AG20443 (cell line): Measurements from ENCODE around the gene ACTR1A.
"Not testable (repeated sequence)": the region's sequence is repeated elsewhere in the genome, so short reads cannot be mapped to it uniquely, and the experiment has no call there.

ENCODE experiments used
- DNase-seq: peaks from one replicate; pipeline ENCODE4 v3.0.0; 2012; ENCODE audit warnings: low spot score, mixed read lengths

ACTR1A gene

DNA sequence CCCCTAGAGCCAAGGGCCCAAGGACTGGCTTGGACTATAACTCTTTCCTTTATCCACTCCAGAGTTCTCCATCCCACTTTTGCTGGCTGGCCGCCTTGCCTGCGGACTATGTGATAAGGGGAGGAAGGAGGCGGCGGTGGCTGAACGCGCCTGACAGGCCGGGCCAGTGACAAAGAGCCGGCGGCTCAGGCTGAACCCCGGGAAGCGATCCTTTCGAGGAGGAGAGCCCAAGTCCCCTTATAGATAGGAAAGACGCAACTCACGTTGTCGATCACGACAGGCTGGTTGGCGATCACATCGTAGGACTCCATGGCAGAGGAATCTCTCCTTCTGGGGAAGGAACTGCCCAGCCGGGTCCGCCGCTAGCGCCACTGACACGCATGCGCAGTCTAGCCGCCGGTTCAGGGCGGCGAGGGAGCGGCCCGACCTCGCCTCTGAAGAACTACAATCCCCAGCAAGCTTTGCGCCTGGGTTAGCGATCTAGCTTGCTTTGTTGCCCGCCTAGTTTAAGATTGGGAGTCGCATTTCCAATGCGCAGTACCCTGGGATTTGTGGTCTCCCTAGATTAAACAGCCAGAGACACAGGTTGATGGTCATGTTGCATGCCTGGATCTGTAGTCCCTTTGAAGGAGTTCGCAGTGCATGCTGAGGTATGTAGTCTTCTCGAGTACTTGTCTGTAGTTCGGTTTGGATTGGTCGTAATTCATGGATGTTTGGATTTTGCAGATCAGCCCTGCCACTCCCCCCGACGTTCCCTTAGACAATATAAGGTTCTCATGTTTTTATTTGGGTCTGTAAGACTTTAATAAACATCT, at the start of gene ACTR1A:
TSS of gene ACTR1A (minus strand) at position 376 of the 815 bp plus-strand sequence. CDS start at position 311, 65 bp downstream.
- DNase-seq, result peak; percentile 93

DNA sequence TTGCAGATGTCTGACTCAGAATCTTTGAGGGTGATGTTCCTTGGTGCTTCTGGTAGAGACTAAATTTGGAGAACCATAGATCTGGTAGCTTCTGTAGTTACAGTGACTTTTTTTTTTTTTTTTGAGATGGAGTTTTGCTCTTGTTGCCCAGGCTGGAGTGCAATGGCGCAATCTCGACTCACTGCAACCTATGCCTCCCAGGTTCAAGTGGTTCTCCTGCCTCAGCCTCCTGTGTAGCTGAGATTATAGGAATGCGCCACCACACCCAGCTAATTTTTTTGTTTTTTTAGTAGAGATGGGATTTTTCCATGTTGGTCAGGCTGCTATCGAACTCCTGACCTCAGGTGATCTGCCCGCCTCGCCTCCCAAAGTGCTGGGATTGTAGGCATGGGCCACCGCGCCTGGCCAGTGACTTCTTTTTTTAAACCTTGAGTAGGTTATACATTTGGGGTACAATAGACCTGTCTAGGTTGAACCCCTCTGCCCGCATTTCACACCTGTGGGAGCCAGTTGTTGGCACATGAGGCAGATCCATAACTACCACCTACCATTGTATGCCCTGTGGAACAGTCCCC, 48.2 kb upstream of the ACTR1A start:
- no peak for DNase-seq

DNA sequence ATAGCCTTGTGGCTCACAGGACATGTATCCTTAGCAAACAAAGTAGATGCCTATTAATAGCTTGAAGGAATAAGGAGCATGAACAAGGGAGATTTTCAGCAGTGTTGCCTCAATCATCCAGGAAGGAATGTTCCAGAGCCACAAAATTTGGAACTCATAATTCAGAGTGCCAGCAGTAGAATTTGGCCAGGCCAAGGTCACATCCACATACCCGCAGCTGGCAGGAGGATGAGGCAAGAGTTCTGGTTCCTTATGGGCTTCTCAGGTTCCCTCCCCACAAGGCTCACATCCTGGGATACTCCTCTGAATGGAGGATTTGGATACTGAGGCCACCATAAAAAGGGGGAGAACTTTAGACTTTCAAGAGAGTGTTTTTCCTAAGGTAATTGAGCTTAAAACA, 47.0 kb upstream of the ACTR1A start:
- no peak for DNase-seq

DNA sequence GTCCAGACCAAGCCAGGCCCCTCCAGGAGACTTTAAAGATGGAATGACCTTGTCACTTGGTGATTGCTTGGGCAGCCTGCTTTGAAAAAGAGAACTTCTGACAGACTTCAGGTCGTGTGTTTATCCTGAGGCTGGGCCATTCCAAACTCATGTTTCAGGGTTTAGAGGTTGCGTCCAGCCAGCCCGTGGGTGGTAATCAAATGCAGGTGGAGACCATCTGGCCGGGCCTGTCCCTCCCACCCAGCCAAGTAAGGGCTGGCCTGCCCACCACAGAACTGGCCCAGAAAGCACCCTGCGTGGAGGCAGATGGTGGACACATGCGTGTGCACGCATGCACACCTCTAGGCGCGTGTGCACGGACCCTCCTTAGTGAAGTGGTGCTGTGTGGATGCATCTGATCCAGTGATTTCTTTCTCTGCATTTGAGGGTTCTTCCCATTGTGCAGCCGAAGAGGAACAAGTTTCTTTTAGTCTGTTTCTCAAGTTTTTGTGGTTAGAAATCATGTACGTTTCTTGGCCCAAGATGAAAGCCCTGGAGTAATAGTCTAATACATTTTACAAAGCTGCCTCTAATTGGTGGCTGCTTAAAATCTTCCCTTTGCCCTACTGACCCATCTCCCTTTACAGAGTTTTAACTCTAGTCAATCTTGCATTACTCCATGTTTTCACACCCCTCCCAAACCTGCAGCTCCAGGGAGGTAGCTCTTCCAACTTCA, 44.3 kb upstream of the ACTR1A start:
- peak; percentile 87 for DNase-seq

DNA sequence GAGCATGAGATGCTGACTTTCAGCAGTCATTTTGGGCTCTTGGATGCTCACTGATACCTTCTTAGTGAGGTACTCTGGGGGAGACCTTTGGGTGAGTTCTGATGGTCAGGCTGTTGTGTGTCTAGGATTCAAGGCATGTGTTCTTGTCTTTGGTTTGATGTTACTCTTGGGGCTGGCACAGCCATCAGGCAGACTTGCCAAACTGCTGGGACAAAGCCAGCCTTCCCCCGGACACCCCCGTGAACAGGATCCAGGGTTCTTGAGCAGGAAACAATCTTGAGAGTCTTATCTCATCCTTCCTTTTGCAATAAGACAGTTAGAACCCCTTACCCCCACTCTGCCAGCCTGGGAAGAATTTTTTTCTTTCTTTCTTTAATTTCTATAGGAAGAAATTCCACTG, 43.5 kb upstream of the ACTR1A start:
- no peak for DNase-seq

DNA sequence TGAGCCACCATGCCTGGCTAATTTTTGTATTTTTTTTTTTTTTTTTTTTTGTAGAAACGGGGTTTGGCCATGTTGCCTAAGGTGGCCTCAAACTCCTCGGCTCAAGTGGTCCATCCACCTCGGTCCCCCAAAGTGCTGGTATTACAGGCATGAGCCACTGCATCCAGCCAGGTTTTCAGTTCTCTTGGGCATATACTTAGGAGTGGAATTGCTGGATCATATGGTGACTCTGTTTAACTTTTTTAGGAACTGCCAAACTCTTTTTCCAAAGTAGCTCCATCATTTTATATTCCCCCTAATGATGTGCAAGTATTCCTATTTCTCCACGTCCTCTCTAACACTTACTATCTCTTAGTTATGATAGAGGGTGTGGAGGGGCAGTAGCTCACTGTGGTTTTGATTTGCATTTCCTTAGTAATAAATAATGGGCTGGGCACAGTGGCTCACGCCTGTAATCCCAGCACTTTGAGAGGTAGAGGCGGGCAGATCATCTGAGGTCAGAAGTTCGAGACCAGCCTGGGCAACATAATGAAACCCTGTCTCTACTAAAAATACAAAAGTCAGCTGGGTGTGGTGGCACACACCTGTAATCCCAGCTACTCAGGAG, 42.9 kb upstream of the ACTR1A start:
- no peak for DNase-seq

DNA sequence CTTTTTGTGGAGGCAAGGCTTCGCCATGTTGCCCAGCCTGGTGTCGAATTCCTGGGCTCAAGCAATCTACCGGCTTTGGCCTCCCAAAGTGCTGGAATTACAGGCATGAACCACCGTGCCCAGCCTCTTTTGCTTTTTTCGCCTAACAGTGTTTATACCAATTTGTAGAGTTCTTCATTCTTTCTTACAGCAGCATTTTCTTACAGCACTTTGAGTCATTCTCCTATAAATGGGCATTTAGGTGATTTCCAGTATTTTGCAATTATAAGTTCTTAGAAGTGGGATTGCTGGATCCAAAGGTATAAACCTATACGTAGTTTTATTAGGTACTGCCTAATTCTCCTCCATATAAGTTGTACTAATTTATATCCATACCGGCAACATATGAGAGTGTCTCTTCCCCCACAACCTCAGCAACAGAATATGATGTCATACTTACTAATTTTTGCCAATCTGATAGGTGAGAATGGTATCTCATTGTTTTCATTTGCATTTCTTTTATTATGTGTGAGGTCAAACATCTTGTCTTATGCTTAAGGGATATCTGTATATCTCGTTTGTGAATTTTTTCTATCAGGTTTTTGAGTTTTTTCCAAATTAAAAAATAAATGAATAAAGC, 40.4 kb upstream of the ACTR1A start:
- DNase-seq, result no peak

DNA sequence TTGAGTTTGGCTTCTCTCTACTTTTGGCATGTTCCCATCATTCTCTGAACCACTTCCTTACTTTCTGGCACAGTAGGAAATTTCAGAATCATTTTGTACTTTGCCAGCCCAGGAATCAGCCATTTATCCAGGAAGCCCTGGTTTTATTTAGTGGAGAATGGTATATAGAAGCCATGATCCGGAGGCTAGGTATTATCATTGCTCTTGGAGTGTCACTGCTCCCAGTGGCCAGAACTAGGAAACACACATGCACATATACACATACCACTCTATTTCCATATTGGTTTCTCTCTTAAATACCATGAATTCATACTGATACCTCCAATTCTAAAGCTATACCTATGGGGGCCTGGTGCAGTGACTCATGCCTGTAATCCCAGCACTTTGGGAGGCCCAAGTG, 37.5 kb upstream of the ACTR1A start:
- DNase-seq, result no peak

DNA sequence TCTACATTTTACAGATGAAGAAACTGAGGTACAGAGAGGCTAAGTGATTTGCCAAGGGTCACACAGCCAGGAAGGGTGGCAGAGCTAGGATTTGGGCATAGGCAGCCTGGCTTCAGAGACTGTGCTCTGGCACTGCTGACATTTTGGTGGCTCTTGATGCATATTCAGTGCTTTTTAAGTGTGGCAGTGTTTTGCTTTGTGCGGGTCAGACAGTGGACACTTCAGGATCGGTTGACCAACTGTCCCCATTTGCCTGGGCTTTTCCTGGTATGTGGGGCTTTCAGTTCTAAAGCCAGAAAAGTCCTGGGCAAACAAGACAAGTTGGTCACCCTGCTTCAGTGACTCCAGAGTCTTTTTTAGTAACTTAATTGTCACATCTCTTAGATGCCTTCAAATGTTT, 36.3 kb upstream of the ACTR1A start:
- DNase-seq, result no peak

DNA sequence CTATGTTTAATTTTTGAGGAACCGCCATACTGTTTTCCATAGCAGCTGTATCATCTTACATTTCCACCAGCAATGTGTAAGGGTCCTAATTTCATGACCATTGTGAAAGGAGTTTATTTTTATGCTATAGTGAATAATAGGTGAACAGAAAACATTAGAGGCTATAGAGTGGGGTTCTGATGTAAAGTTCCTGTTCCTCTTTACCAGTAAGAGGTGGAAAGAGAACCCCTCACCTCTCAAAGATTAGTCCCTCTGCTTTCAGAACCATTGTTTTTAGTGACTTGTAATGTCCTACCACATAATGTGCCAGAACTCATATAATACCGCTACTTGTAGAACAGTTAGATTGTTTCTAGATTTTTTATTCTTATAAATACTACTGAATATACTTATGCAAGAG, 35.4 kb upstream of the ACTR1A start:
- DNase-seq, result no peak

DNA sequence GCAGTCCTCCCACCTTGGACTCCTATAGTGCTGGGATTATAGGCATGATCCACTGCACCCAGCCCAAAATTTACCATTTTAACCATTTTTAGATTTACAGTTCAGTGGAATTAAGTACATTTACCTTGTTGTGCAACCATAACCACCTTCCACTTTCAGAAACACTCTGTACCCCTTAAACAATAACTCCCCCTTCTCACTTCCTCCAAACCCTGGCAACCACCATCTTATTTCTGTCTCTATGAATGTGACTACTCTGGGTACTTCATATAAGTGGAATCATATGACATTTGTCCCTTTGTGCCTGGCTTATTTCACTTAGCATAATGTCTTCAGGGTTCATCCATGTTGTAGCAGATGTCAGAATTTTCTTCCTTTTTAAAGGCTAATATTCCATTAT, 34.9 kb upstream of the ACTR1A start:
- DNase-seq, result no peak

DNA sequence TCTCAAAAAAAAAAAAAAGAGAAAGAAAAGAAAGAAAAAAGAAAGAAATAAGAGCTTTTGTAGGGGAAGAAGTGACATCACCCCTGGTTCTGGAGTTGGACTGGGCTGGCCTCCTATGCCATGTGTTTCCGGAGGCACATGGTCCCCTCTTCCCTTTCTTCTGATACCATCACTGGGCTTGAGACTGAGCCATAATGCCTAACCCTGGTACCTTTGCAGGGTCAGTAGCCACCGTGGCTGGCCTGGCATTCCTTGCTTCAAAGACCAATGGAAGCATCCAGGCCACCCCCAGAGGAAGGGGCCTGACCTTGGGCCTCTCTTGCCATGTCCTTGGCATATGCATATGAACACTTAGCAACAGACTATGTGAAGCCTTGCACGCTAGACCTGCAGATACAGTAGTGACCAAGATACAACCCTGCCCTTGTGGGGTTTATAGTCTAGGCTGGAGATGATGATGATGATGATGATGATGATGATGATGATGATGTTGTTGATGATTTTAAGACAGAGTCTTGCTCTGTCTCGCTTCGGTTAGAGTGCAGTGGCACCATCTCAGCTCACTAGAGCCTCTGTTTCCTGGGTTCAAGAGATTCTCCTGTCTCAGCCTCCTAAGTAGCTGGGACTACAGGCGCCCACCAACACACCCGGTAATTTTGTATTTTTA, 33.1 kb upstream of the ACTR1A start:
- no peak for DNase-seq

DNA sequence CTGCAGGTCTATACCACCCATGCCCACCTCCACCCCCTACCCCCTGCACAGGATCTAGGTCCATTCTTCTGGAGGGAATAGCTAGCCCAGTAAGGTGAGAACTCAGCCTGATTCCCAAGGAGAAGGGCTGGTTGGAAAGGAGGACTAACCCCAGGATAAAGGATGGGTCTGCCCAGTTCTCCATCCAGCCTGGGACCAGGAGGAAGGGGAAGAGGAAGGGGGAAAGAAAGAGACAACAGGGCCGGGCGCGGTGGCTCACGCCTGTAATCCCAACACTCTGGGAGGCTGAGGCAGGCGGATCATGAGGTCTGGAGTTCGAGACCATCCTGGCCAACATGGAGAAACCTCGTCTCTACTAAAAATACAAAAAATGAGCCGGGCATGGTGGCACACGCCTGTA, 32.5 kb upstream of the ACTR1A start:
- not testable (repeated sequence) for DNase-seq

DNA sequence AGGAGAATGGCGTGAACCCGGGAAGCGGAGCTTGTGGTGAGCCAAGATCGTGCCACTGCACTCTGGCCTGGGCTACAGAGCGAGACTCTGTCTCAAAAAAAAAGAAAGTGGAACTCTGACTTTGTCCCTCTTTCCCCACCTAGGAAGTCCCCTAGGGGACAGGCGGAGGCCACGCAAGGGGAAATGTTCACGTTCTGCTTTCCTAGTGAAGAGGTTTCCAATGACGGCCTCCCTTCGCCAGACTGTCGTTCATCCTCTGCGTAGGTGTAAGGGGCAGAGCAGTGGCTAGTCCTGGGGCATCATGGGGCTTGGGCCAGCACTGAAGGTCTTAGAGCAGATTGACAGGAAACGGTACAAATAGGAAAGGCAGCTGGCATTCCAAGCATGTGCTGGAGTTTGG, 31.8 kb upstream of the ACTR1A start:
- DNase-seq, result no peak

DNA sequence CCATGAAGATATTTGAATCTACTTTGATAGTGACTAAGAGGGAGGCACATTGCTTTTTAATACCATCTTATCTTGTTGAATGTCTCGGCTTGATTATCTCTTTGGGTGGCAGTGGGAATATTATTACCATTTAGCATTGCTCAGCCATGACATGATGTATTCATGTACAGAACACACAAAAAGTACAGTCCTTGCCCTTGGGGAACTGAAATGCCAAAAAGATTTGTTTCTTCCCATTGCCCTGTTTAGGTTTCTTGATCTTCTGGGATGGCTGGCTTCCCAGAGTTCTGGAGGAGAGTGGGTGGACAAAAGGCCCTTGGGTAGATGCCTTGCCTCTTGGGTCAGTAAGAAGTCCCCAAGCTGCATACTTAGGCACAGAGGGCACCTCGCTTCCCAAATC, 25.0 kb upstream of the ACTR1A start:
- DNase-seq, result no peak

DNA sequence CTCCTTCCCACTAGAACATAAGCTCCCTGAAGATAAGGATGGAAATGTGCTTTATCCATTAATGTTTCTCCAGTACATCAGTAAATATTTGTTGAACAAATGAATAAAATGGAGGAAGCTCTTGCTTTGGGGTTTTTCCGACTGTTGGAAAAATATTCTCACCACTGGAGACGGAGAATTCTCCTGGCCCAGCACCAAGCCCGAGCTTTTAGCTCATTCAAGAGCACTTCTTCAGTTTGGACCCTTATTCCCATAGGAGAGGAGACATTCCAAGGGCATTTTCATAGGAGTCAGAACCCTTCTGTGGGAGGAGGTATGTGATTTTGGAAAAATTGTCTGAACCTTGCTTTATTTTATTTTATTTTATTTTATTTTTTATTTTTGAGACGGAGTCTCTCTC, 22.2 kb upstream of the ACTR1A start:
- DNase-seq, result no peak

DNA sequence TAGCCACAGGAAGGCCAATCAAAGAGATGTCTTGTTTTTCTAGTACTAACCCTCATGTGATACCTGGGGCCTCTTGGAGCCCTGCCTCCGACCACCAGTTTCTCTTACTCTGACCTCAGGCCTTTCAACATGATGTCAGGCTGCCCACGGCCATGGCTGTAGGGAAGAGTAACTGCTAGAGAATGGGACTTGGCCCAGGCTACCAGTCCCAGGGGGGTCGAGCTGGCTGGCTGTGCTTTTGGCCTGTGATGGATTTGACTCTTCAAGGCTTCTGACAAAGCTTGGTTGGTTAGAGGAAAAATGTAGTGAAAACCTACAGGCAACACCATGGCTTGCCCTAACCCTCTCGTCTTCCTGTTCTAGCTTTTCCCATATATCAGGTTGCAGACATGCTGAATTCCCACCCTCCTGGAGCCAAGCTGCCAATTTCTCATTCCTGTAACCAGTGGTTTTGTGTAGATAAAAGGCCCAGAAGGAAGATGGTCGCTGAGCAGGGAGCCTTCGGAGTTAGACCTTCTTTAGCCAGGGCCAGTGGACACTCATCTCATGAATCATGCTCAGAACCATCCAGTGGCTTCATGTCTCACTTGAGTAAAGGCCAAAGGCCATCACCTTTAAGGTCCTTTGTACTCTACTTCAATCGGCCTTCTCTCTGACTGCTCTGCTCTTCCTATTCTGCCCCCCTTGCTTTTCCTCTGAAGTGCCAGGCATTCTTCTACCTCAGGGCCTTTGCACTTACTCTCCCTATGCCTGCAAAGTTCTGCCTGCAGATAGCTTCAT, 20.9 kb upstream of the ACTR1A start:
- DNase-seq, result peak; percentile 37

DNA sequence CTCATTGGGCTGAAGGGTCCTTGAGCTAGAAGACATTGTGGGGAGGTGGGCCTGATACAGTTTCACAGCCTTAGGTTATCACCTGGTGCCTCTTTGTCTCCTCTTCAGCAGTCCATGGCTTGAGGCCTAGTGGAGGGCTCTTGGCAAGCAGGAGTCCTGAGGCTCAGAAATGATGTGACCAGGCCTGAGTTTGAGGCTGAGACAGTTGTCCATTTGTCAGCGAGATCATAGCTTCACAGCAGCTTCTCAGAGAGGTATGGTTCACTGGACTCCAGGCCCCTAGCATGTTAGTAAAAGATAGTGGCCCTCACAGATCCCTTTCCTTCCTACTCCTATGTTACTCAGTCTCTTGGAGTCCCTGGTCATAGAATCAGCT, 20.4 kb upstream of the ACTR1A start:
- DNase-seq, result no peak

DNA sequence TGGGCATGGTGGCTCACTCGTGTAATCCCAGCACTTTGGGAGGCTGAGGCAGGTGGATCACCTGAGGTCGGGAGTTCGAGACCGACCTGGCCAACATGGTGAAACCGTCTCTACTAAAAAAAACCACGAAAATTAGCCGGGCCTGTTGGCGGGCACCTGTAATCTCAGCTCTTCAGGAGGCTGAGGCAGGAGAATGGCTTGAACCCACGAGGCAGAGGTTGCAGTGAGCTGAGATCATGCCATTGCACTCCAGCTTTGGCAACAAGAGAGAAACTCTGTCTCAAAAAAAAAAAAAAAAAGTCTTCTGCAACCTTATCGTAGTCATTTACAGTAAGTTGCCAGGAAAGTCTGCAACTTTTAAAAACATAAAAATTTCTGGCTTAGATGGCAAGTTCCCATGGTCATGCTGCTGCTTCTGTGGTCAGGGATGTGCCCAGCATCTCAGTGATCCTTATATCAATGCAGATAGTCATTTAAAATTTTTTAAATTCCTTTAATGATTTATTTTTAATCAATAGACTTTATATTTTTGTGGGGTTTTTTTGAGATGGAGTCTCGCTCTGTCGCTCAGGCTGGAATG, 16.8 kb upstream of the ACTR1A start:
- DNase-seq, result peak; percentile 49

DNA sequence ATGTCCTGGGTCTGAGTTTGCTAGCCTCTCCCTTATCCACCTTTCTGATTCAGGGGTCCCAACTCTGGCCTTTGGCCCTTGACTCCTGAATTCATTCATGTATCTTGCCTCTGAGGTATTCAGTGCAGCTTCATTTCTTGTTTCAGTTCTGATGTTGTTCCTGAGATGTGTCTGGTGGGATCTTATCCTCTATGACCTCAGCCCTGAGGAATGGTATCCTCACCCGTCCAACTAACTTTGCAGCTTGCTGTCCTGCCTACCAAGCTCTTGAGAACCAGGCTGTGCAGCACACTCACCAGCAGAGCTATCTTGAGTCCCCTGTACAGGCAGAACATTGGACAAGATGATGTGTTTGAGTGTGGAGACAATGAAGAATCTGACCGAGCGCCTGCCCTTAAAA, 15.0 kb upstream of the ACTR1A start:
- peak; percentile 68 for DNase-seq

DNA sequence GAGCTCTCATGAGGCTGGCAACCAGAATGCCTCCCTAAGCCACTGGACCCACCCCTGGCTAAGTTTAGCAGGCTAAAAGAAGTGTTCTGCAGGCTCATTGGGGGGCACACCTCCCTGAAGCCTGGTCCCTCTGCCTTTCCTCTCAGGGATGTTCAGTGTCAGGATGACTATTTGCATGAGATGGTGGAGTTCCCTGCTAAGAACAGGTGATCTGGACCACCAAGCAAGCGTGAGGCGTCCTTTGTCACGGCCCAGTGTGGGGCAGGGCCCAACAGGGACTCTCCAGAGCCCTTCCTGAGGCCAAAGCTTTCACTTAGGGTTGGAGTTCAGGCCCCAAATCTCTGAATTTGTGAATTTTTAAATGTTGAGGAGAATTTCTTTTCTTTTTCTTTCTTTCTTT, 13.2 kb upstream of the ACTR1A start:
- no peak for DNase-seq
